Measurements from ENCODE around the gene LMF1. TPM values are rescaled to one million over a fixed set of nuclear protein-coding genes. Genes with fewer than 3 reads are reported as not detected.

The LMF1 gene
- total and polyA plus RNA-seq, 2 of the 8 experiments (the other 6 are each of a cell fraction or from before 2014, with no cell fraction given): 3.5 to 9.1 TPM

- Histone ChIP-seq H3K56ac (replicated peaks; ENCODE audit: insufficient read length, low read depth, low read length) (no peak overlapping the region), H2BK20ac (ENCODE audit: low read length) (no peak overlapping the region), H2BK5ac (ENCODE audit: low read depth, low read length) (no peak overlapping the region), H3K4me2 (ENCODE audit: insufficient read depth in 1 of 2, low read depth in 2 of 2, low read length in 2 of 2) (no peak overlapping the region), H3K4me3 (ENCODE audit: extremely low read depth in 1 of 4, insufficient read depth in 2 of 4, low read depth in 3 of 4, low read length in 4 of 4) (no peak overlapping the region), H3K4ac (replicated peaks; ENCODE audit: insufficient read length, low read depth, low read length) (no peak overlapping the region), H3K27me3 (replicated peaks in 1 of 4; ENCODE audit: control insufficient read depth in 3 of 4, extremely low read depth in 1 of 4, insufficient read depth in 3 of 4, low read length in 3 of 4) (no peaks in the 10 kb centered on the region; a peak in 1 of 7 replicates), H3K14ac (ENCODE audit: insufficient read length) (no peak overlapping the region), H3K9ac (replicated peaks in 1 of 4; ENCODE audit: extremely low read depth in 1 of 4, low read depth in 3 of 4, low read length in 3 of 4) (no peak overlapping the region), H2BK120ac (replicated peaks; ENCODE audit: low read depth, low read length) (no peak overlapping the region), H2AFZ (ENCODE audit: low read length) (no peak overlapping the region), H3K9me3 (ENCODE audit: insufficient read depth in 2 of 2, low read depth in 1 of 2, low read length in 1 of 2) (peaks cover 48 to 95% of the 10 kb centered on the region in 2 experiments), H3K23ac (ENCODE audit: insufficient read length) (no peak overlapping the region), H4K8ac (ENCODE audit: extremely low read depth, insufficient read depth, low read length) (no peak overlapping the region), H2BK15ac (ENCODE audit: low read length) (no peak overlapping the region), H3K36me3 (ENCODE audit: control insufficient read depth in 2 of 4, insufficient read depth in 4 of 4, low read length in 3 of 4) (no peaks in the 10 kb centered on the region; a peak in 1 of 8 replicates), H4K20me1 (replicated peaks in 1 of 2; ENCODE audit: control insufficient read depth in 1 of 2, insufficient read depth in 2 of 2, low read length in 2 of 2) (no peaks in the 10 kb centered on the region), H4K5ac (ENCODE audit: insufficient read length, low read depth, low read length) (no peak overlapping the region), H3K79me2 (ENCODE audit: control insufficient read depth in 1 of 2, insufficient read depth in 2 of 2, low read length in 2 of 2) (no peaks in the 10 kb centered on the region), H3K27ac (ENCODE audit: low read depth, low read length) (no peak overlapping the region), H4K91ac (replicated peaks; ENCODE audit: insufficient read length, low read length) (no peak overlapping the region), H3K79me1 (ENCODE audit: low read depth, low read length) (no peaks in the 10 kb centered on the region), H2AK5ac (ENCODE audit: low read depth, low read length) (no peak overlapping the region), H2BK12ac (ENCODE audit: low read depth, low read length) (no peak overlapping the region), H3K4me1 (replicated peaks in 1 of 4; ENCODE audit: control insufficient read depth in 3 of 4, insufficient read depth in 4 of 4, low read length in 3 of 4) (no peaks in the 10 kb centered on the region), H3K23me2 (ENCODE audit: low read depth, low read length) (no peaks in the 10 kb centered on the region), H3K18ac (ENCODE audit: extremely low read depth, low read length) (no peak overlapping the region)
- POLR2A ChIA-PET (ENCODE audit: partially characterized antibody): no interaction called here
- WGBS, 2 experiments (ENCODE audit: extremely low coverage in 1 of 2, insufficient coverage in 1 of 2, insufficient read length in 1 of 2, insufficient replicate concordance in 2 of 2, low coverage in 1 of 2, low lambda C conversion rate in 2 of 2, missing lambda C conversion rate in 1 of 2): 86% methylated on average over 28 of the region's 31 CpGs; no CpG with 5 or more reads in 1 of the 2 experiments
- FAIRE-seq (no peak), DNase-seq (ENCODE audit: low read depth in 1 of 2, low spot score in 2 of 2) (no peak)
- CTCF ChIA-PET (ENCODE audit: partially characterized antibody): no interaction called here
- no peak for TF ChIP-seq CBX5 (IDR thresholded peaks at IDR 0.05; ENCODE audit: low read depth, low read length)
- TF ChIP-seq MAX (IDR thresholded peaks at IDR 0.05): no peak
- TF ChIP-seq CHD1 (IDR thresholded peaks at IDR 0.05; ENCODE audit: low read depth, low read length): no peak
- no peak for TF ChIP-seq SP2 (IDR thresholded peaks at IDR 0.05; ENCODE audit: low read length)
- no peak for TF ChIP-seq NRF1 (IDR thresholded peaks at IDR 0.05; ENCODE audit: low read depth, low read length)
- no peak for TF ChIP-seq EP300 (IDR thresholded peaks at IDR 0.05; ENCODE audit: borderline replicate concordance in 1 of 2, low read depth in 2 of 2, low read length in 2 of 2)
- no peak for TF ChIP-seq BCL11A (IDR thresholded peaks at IDR 0.05; ENCODE audit: low read depth in 2 of 2, low read length in 2 of 2)
- TF ChIP-seq SIX5 (IDR thresholded peaks at IDR 0.05; ENCODE audit: low read depth, low read length): no peak
- TF ChIP-seq CTBP2 (IDR thresholded peaks at IDR 0.05; ENCODE audit: borderline replicate concordance, insufficient read depth, insufficient read length, low read length): no peak
Measured at GRCh38 chr16:853981-854807, 116.6 kb downstream of the LMF1 start.

Measured in H1 (cell line).